ENCODE data around the gene INPP5A.
"Not testable (repeated sequence)": the region's sequence is repeated elsewhere in the genome, so short reads cannot be mapped to it uniquely, and the experiment has no call there.

The INPP5A gene

GRCh38 chr10:132768346-132769248 lies 231.0 kb downstream of the INPP5A start:
- TF ChIP-seq, protein P1, sequence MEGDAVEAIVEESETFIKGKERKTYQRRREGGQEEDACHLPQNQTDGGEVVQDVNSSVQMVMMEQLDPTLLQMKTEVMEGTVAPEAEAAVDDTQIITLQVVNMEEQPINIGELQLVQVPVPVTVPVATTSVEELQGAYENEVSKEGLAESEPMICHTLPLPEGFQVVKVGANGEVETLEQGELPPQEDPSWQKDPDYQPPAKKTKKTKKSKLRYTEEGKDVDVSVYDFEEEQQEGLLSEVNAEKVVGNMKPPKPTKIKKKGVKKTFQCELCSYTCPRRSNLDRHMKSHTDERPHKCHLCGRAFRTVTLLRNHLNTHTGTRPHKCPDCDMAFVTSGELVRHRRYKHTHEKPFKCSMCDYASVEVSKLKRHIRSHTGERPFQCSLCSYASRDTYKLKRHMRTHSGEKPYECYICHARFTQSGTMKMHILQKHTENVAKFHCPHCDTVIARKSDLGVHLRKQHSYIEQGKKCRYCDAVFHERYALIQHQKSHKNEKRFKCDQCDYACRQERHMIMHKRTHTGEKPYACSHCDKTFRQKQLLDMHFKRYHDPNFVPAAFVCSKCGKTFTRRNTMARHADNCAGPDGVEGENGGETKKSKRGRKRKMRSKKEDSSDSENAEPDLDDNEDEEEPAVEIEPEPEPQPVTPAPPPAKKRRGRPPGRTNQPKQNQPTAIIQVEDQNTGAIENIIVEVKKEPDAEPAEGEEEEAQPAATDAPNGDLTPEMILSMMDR (IDR thresholded peaks at IDR 0.05; ENCODE audit: control extremely low read depth, extremely low read depth, low read depth, missing control alignments): no peak
- ChIA-PET CTCF (no interaction called here), POLR2A (no interaction called here)
- no peak for DNase-seq (ENCODE audit: extremely low spot score)

GRCh38 chr10:132770061-132771021 lies 232.8 kb downstream of the INPP5A start:
- TF ChIP-seq, protein P1 (IDR thresholded peaks at IDR 0.05; ENCODE audit: control extremely low read depth, extremely low read depth, low read depth, missing control alignments): no peak
- no peak for DNase-seq (ENCODE audit: extremely low spot score)
- CTCF ChIA-PET: no interaction called here
- POLR2A ChIA-PET: no interaction called here

- CTCF ChIA-PET: interaction anchor here (1.3 to 1.4 kb wide), 2 partner anchors 10 to 11 kb away, joined by 3 read pairs; no protein-coding TSS in a partner anchor
- DNase-seq (ENCODE audit: extremely low spot score); POLR2A ChIA-PET: not testable (repeated sequence)
Observed at GRCh38 chr10:132772816-132773215, 235.2 kb downstream of the INPP5A start.

GRCh38 chr10:132774181-132774901 lies 236.8 kb downstream of the INPP5A start:
- ChIA-PET POLR2A (no interaction called here), CTCF (interaction anchor here (1.4 kb wide), 1 partner anchor 12 kb away, joined by 3 read pairs; no protein-coding TSS in a partner anchor)
- DNase-seq (ENCODE audit: extremely low spot score): no peak

GRCh38 chr10:132774902-132775863 lies 237.6 kb downstream of the INPP5A start:
- POLR2A ChIA-PET: no interaction called here
- CTCF ChIA-PET: no interaction called here
- no peak for DNase-seq (ENCODE audit: extremely low spot score)
- TF ChIP-seq, protein P1 (IDR thresholded peaks at IDR 0.05; ENCODE audit: control extremely low read depth, extremely low read depth, low read depth, missing control alignments): no peak

More at GRCh38 chr10:132774181-132774901, 236.8 kb downstream of the INPP5A start:
- TF ChIP-seq, protein P1 (IDR thresholded peaks at IDR 0.05; ENCODE audit: control extremely low read depth, extremely low read depth, low read depth, missing control alignments): no peak

- ChIA-PET POLR2A (no interaction called here), CTCF (no interaction called here)
- no peak for DNase-seq (ENCODE audit: extremely low spot score)
- TF ChIP-seq, protein P1 (IDR thresholded peaks at IDR 0.05; ENCODE audit: control extremely low read depth, extremely low read depth, low read depth, missing control alignments): no peak
Observed at GRCh38 chr10:132776186-132776585, 238.6 kb downstream of the INPP5A start.

Data from GM10248 (cell line).